NCI-H2196 treated with DMSO at 0.1 percent for 48 hours (cell line): ENCODE measurements around the gene DCDC2C.
A peak's percentile ranks its signal among the peaks of the same experiment; 100 is the strongest.

Source experiments
- DNase-seq: peaks from one replicate; lab custom pipeline; 2025; ENCODE audit not compliant: unreplicated experiment; lab: John Stamatoyannopoulos, UW

DCDC2C gene

GRCh38 chr2:3769766-3770165, 66.4 kb downstream of the DCDC2C start:
- DNase-seq = no peak

DNA sequence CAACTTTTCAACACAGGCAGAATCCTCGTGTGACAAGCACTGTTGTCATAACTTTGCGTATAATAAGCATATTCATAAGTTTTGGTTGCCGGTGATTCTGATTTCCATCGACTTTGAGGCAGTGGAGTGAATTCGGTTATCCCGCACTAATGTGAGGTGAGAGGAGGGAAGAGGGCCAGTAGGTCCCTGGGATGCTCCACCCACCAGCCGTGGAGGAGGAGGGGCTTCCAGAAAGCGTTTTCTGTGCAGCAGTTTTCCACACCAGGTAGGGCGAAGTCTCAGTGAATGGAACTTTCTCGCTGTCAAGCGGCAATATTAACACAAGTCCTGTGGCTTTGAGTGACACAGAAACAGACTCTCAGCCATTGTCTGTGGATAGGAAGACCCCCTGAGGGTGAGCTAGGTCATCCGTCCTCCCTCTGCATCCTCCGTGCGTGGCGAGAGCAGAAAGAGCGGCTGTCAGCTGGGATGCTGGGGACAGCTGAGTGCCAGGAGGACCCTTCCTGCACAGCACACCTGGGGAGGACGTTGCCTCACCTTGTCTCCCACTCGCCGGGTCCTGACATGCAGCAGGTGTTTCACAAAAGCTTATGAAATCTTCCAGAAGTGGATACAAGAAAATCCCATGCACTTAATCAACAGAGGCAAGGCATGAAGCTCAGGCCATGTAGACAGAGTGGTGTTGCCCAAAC, 67.5 kb downstream of the DCDC2C start:
- DNase-seq = no peak

- DNase-seq = no peak
Measured at GRCh38 chr2:3771576-3771975, 68.2 kb downstream of the DCDC2C start.

DNA sequence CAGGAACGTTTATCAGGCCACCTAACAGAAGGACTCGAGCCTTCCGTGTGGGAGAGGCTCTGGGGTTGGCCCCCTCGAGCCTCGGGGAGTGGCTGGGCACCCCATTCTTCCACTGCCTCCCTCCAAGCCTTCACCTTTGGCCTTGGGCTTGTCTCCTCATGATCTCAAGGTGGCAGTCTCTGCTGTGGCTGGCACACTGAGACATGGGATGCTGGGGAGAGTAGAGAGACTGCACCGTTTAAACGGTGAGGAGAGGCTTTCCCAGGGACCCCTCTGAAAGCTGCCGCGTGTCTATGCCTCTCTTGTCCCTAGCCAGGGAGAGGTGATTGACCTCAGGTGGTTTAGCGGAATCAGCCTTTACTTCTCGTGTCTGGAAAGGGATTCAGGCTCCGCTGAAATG, 71.0 kb downstream of the DCDC2C start:
- no peak for DNase-seq

DNA sequence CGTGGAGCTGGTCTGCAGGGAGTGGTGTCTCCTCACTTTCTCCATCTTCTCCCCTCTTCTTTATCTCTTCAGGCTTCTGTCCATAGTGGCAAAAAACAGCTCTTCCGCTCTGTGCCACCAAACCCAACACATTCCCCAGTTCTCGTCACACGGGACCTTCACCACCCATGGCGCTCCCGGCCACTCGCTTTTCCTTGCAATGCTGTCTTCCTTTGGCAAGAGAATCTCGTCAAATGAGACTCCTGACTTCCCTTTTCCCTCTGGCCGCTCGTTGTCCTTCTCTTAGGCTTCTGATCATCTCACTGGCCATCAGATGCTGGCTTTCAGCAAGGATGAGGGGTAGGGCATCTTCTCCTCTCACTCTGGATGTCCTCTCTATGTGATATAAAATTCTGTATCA, 72.9 kb downstream of the DCDC2C start:
- DNase-seq = no peak

- DNase-seq = no peak
Measured at GRCh38 chr2:3777966-3778365, 74.6 kb downstream of the DCDC2C start.

DNA sequence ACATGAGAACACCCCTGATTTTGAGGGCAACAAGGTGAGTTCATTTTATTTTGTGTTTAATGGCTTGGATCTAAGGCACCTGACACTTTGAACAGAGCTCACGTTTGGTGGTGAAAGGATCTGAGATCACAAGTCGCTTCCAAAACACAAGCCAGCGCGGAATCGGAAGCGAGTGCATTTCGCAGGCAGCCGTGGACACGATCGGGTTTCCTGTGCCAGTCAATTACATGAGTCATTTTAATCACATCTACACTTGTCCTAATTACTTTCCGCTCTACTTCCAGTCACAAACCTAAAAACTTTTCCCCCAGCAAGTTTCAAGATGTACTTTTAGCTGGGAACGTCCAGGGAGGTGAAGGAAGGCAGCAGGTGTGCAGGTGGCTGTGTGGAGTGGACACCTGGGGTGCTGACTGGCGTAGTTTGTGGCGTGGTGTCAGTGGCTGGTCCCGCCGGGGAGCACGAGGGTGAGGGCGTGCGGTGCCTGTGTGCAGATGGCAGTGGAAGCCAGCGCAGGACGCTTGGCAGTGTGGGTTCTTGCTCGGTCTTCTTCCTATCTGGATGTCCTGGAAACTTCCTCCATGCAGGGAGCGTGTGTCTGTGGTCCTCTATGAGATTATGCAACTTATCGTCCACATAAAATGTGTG, 75.6 kb downstream of the DCDC2C start:
- DNase-seq = no peak

GRCh38 chr2:3779496-3780049, 76.2 kb downstream of the DCDC2C start:
- DNase-seq = no peak

- peak; percentile 30 for DNase-seq
Measured at GRCh38 chr2:3780477-3781402, 77.4 kb downstream of the DCDC2C start.

- no peak for DNase-seq
Measured at GRCh38 chr2:3784731-3785130, 81.4 kb downstream of the DCDC2C start.

DNA sequence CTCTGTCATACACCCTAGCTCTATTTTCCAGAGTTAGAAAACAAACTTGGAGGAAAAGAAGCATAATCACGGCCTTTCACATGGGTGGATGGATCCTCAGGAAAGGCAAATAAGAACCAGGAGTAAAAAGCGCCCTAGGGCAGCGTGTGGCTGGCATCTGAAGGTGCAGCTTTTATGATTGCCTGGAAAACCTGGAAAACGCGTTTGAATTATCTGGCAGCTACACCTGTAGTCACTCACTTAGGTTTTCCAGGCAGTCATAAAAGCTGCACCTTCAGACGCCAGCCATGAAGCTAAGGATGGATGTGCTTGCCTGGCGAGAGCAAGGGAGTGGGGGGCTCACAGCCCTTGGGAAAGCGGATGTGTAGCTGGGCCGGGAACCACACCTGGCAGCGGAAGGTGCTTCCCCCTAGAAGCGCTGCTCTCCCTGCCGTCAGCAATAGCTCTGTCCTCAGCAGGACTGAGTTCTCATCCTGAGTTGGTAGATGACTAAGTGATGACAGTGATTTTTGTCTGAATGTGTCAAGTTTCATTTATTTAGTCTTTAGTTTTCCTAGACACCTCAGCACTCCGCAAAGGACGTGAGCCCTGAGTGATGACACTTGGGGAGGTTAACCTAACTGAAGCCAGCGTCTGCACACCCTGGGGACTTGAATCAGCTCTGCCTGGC, 82.0 kb downstream of the DCDC2C start:
- DNase-seq = no peak

DNA sequence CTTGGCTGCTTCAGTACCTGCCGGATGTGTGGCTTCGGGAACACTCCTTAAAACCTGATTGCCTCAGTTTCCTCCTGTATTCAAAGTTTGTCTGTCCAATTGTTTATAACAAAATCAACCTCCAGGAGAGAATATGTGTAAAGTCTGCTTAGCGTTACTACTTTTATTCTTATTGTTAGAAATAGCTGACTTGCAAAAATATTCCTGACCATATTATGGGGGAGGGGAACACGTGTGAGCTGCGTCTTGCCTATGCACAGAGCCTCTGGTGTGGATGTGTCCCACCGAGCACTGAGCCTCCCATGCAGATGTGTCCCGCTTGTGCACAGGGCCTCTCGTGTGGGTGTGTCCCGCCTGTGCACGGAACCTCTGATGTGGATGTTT, 82.5 kb downstream of the DCDC2C start:
- no peak for DNase-seq

DNA sequence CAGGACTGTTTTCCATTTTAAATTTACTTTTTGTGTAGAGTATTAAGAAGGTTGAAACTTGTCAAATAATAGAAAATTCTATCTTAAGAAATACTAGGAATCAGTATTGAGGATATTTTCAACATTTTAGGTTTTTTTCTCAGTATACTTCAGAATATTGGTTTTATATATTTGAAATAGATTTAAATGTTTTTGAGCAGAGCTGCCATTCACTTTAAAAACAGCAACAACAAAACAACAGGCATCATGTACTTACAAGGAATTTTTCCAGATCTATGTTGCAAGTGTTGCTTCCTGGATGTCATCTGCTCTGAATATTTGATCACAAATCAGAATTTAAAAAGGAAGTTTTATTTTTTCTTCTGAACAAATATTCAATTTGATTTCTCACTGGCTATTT, 84.4 kb downstream of the DCDC2C start:
- no peak for DNase-seq

DNA sequence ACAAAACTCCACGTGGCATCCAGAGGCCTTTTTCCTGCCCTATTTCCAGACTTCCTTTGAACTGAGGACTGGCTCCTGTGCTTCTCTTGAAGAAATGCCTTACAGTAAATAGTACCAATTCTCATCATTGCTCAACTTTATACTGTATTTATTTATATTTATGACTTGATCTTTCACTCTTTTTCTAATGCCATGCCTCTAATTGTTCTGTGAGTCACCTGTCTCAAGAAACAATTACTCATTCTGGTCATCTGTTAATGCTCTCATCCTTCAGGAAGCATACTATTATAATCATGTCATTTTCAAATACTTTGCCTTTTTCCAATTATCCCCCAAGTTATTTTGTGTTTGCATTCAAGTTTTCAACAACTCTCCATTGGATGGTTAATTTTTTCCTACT, 85.9 kb downstream of the DCDC2C start:
- DNase-seq = no peak

GRCh38 chr2:3793249-3793648, 89.9 kb downstream of the DCDC2C start:
- no peak for DNase-seq

DNA sequence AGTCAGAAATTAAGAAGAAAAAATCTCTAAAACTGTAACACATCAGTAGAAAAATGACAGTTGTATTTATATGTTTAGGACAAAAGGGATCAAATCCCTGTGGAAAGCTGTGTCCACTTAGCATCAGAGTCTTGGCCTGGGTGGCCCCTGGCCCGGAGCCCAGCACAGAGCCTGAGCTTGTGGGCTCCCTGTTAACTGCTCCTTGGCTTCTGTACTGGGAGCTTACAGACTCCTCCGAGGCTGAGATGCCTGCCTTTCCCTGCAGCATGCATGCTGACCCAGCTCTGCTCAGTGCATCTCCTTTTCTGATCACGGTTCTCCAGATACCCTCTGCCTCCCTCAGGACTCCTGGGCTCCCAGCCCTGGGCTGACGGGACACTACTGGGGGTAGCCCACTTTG, 98.1 kb downstream of the DCDC2C start:
- DNase-seq = no peak

GRCh38 chr2:3805201-3805939, 102.0 kb downstream of the DCDC2C start:
- no peak for DNase-seq

- no peak for DNase-seq
Measured at GRCh38 chr2:3806168-3806567, 102.8 kb downstream of the DCDC2C start.

DNA sequence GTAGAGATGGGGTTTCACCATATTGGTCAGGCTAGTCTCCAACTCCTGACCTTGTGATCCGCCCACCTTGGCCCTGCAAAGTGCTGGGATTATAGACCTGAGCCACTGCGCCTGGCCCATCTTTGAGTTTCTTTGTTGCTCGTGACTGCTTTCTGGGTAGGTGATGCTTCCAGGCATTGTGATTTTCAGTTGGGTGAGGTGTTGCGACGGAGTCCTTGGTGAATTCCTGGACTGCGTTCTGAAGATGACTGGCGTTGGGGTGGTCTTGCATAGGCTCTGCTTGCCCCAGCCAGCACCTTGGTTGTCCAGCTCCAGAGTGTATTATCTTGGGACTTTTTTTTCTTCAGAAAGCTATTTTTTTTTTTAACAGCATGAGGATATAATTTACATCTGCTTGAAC, 103.4 kb downstream of the DCDC2C start:
- DNase-seq = no peak

GRCh38 chr2:3807853-3808252, 104.5 kb downstream of the DCDC2C start:
- DNase-seq = no peak
